ENCODE measurements around the gene ITGB1BP1.

ITGB1BP1 gene

DNA sequence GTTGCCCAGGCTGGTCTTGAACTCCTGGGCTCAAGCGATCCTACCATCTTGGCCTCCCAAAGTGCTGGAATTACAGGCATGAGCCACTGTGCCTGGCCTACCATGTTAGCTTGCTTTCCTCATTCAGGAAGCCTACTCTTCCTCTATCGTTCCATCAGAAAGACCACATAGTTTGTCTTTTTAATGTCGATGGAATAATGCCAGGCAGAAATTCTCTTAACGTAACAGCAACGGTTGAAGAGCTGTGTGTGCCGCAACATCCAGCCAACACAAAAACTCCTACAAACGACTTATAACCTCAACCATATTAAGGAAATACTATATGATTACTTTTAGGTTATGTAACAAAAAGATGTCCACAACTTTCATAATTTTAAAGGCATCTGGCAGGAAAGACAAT is 10.5 kb downstream of the ITGB1BP1 start:
- Histone ChIP-seq H3K27ac (ENCODE audit: low read depth, low read length) (no peak overlapping the region), H3K4me1 (ENCODE audit: insufficient read depth, low read length) (no peaks in the 10 kb centered on the region), H3K9me3 (ENCODE audit: insufficient read depth, low read depth, low read length) (no peaks in the 10 kb centered on the region), H3K27me3 (ENCODE audit: insufficient read depth, low read length) (no peaks in the 10 kb centered on the region), H3K36me3 (ENCODE audit: insufficient read depth, low read length) (peaks cover 17% of the 10 kb centered on the region), H3K9ac (ENCODE audit: low read depth, low read length) (no peak overlapping the region), H3K4me3 (ENCODE audit: low read length) (no peak overlapping the region)
- 98% methylated on average over 6 of the region's 7 CpGs for WGBS

DNA sequence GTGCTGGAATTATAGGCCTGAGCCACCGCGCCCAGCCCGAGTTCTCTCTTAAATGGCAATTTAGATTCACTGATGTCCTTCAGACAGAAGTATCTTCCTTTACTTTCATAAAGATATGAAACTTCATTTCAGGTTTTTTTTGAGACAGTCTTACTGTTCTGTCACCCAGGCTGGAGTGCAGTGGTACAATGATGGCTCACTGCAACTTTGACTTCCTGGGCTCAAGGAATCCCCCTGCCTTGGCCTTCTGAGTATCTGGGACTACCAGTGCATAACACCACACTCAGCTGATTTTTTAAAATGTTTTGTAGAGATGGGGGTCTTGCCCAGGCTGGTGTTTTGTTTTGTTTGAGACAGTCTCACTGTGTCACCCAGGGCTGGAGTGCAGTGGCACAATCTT is 13.2 kb downstream of the ITGB1BP1 start:
- peaks cover 25% of the 10 kb centered on the region for H3K36me3 ChIP-seq (ENCODE audit: insufficient read depth, low read length)
- H3K27me3 ChIP-seq (ENCODE audit: insufficient read depth, low read length): no peaks in the 10 kb centered on the region
- H3K27ac ChIP-seq (ENCODE audit: low read depth, low read length): no peak overlapping the region
- H3K4me3 ChIP-seq (ENCODE audit: low read length): no peak overlapping the region
- H3K9ac ChIP-seq (ENCODE audit: low read depth, low read length): no peak overlapping the region
- no peaks in the 10 kb centered on the region for H3K4me1 ChIP-seq (ENCODE audit: insufficient read depth, low read length)
- WGBS: 98% methylated on average over 3 of the region's 3 CpGs
- no peaks in the 10 kb centered on the region for H3K9me3 ChIP-seq (ENCODE audit: insufficient read depth, low read depth, low read length)

DNA sequence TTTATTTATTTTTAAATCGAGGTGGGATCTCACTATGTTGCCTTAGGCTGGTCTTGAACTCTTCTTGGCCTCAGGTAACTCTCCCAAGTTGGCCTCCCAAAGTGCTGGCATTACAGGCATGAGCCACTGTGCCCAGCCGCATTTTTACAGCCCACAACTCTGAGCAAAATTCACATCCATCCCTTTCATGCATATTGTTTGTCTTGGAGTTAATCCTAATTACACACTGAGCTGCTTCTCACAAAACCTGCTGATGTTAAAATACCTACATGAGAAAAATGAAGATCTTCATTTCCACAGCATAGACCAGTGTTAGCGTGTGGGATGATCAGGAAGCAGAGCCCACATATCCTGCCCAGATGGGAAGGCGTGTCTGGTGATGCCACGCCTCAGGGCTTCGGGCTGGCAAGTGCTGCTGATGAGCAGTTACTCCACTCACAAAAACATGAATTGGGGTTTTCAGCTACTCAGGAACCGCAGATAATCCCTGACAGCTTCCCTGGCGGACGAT is 14.6 kb downstream of the ITGB1BP1 start:
- no peaks in the 10 kb centered on the region for H3K4me1 ChIP-seq (ENCODE audit: insufficient read depth, low read length)
- H3K27me3 ChIP-seq (ENCODE audit: insufficient read depth, low read length): no peaks in the 10 kb centered on the region
- peaks cover 30% of the 10 kb centered on the region for H3K36me3 ChIP-seq (ENCODE audit: insufficient read depth, low read length)
- H3K4me3 ChIP-seq (ENCODE audit: low read length): no peak overlapping the region
- H3K9me3 ChIP-seq (ENCODE audit: insufficient read depth, low read depth, low read length): no peaks in the 10 kb centered on the region
- WGBS: 97% methylated on average over 9 of the region's 9 CpGs
- H3K27ac ChIP-seq (ENCODE audit: low read depth, low read length): no peak overlapping the region
- no peak overlapping the region for H3K9ac ChIP-seq (ENCODE audit: low read depth, low read length)

DNA sequence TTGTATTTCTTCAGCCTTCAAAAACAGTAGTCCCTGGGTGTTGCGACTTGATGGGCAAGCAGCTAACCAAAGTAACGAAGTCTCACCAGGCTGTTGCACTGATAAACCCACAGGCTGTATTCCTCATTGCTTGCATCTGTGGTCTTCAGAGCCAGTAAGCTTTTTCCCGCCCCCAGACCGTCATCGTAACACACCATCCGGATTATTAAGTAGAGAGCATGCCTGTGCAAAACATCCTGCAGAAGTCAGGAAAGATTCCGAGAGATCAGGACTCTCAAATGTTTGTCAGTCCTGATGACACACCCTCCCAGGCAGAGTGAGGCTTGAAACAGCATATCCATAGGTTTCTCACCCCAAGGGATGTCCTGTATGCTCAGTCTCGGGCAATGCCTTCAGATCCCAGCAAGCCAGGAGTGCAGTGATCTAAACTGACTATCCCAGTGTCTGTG is 15.9 kb downstream of the ITGB1BP1 start:
- Histone ChIP-seq H3K9me3 (ENCODE audit: insufficient read depth, low read depth, low read length) (no peaks in the 10 kb centered on the region), H3K27ac (ENCODE audit: low read depth, low read length) (no peak overlapping the region), H3K36me3 (ENCODE audit: insufficient read depth, low read length) (peaks cover 42% of the 10 kb centered on the region), H3K9ac (ENCODE audit: low read depth, low read length) (no peak overlapping the region), H3K27me3 (ENCODE audit: insufficient read depth, low read length) (no peaks in the 10 kb centered on the region), H3K4me1 (ENCODE audit: insufficient read depth, low read length) (no peaks in the 10 kb centered on the region), H3K4me3 (ENCODE audit: low read length) (no peak overlapping the region)
- WGBS: 93% methylated on average over 8 of the region's 8 CpGs

DNA sequence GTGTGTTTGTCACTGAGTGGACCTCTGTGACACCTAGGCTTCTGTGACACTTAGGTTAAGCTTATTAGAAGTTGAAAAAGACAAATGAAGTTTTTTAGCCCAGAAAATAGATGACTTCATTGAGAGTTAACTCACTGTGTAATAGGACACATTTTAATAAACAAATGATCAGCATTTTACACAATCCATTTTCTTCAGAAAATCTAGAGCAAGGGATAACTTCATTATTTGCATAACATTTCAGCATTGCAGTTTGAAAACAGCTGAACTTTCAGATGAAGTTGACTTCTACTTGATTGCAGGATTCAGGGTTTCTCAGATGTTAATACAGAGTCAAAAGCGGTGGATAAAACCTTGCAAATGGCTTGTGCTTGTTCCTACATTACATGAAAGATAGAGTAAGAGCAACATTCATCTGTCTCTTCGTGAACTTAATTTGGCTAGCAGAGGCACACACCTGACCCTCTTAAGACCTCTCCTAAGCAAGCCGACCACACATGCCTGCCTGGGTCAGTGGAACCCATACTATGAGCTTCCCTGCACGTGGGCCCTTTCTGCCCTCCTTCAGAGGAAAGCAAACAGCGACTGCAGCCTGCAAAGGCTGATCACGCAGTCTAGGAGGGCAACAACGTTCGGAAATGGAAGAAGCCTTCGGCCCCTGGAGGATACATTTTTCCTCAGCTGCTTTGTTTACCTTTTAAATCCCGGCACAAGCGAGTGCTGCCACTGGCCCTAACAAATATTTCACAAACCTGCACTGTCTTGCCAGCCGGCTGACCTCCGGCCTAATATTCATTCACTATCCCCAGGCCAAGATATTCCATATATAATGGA is 16.6 kb downstream of the ITGB1BP1 start:
- peaks cover 37% of the 10 kb centered on the region for H3K36me3 ChIP-seq (ENCODE audit: insufficient read depth, low read length)
- no peaks in the 10 kb centered on the region for H3K27me3 ChIP-seq (ENCODE audit: insufficient read depth, low read length)
- H3K4me1 ChIP-seq (ENCODE audit: insufficient read depth, low read length): no peaks in the 10 kb centered on the region
- no peaks in the 10 kb centered on the region for H3K9me3 ChIP-seq (ENCODE audit: insufficient read depth, low read depth, low read length)
- no peak overlapping the region for H3K4me3 ChIP-seq (ENCODE audit: low read length)
- WGBS: 86% methylated on average over 13 of the region's 13 CpGs
- no peak overlapping the region for H3K27ac ChIP-seq (ENCODE audit: low read depth, low read length)
- no peak overlapping the region for H3K9ac ChIP-seq (ENCODE audit: low read depth, low read length)

DNA sequence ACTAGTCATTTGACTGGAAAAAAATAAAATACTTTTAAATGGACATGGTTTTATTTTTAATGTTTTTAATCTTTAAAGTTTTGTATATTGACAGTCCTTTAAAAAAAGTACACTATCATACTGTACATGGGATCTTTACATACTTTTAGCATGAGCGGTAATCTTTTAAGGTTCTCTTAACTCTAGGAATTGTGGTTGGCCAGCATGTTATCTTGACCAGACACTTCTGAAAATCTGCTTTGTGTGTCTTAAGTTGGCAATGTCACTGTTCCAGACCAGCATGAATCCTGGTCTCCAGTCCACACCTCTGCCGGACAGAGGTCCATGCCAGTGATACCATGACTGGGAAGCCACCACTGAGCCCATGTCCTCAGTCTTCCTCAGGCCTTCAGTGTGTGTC is 17.7 kb downstream of the ITGB1BP1 start:
- Histone ChIP-seq H3K4me1 (ENCODE audit: insufficient read depth, low read length) (0 out of 2 replicates have a peak, but pooled peaks cover 2% of the 10 kb centered on the region), H3K27ac (ENCODE audit: low read depth, low read length) (no peak overlapping the region), H3K4me3 (ENCODE audit: low read length) (no peak overlapping the region), H3K27me3 (ENCODE audit: insufficient read depth, low read length) (no peaks in the 10 kb centered on the region), H3K9ac (ENCODE audit: low read depth, low read length) (no peak overlapping the region), H3K9me3 (ENCODE audit: insufficient read depth, low read depth, low read length) (no peaks in the 10 kb centered on the region), H3K36me3 (ENCODE audit: insufficient read depth, low read length) (peaks cover 29% of the 10 kb centered on the region)
- WGBS: 97% methylated on average over 2 of the region's 2 CpGs

DNA sequence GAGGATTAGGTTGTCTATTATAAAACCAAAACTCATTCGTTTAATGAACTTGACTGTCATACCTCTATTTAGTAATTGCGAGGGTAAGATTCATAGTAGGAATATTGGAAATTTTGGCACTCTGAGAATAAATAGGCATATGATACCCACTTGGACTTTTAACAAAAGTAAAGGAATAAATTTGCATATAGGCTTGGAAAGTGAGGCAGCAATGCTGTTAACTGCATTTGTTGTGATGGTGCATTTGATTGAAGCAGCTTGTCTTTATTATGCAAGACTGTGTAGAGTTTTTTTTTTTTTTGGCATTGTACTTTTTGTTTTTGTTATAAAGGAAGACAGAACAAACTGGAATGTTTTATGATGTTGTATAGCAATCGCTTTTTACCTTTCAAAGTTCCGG is 18.9 kb downstream of the ITGB1BP1 start:
- H3K4me1 ChIP-seq (ENCODE audit: insufficient read depth, low read length): 0 out of 2 replicates have a peak, but pooled peaks cover 4% of the 10 kb centered on the region
- 92% methylated on average over 4 of the region's 4 CpGs for WGBS
- no peak overlapping the region for H3K27ac ChIP-seq (ENCODE audit: low read depth, low read length)
- H3K27me3 ChIP-seq (ENCODE audit: insufficient read depth, low read length): no peaks in the 10 kb centered on the region
- peaks cover 28% of the 10 kb centered on the region for H3K36me3 ChIP-seq (ENCODE audit: insufficient read depth, low read length)
- no peak overlapping the region for H3K4me3 ChIP-seq (ENCODE audit: low read length)
- H3K9me3 ChIP-seq (ENCODE audit: insufficient read depth, low read depth, low read length): no peaks in the 10 kb centered on the region
- H3K9ac ChIP-seq (ENCODE audit: low read depth, low read length): no peak overlapping the region

DNA sequence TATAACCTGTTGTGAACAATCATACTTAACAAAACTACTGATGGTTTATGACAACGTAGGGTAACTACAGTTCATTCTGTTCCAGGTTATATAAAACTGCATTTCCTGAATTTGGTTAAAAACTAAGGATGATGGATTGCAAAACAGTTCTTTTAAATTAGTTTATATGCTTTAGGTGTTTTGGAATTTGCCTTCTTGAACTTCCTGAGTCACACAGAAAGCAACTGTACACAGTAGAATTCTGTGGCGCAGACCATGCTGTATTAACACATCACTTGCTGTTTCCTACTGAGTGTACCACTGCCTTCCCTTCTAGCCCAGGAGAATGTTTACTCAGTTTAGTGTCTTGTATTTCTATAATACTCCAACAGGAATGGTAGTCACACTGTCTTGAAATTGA is 19.4 kb downstream of the ITGB1BP1 start:
- H3K27ac ChIP-seq (ENCODE audit: low read depth, low read length): no peak overlapping the region
- no peaks in the 10 kb centered on the region for H3K9me3 ChIP-seq (ENCODE audit: insufficient read depth, low read depth, low read length)
- H3K27me3 ChIP-seq (ENCODE audit: insufficient read depth, low read length): no peaks in the 10 kb centered on the region
- 0 out of 2 replicates have a peak, but pooled peaks cover 4% of the 10 kb centered on the region for H3K4me1 ChIP-seq (ENCODE audit: insufficient read depth, low read length)
- peaks cover 28% of the 10 kb centered on the region for H3K36me3 ChIP-seq (ENCODE audit: insufficient read depth, low read length)
- WGBS: 96% methylated on average over 2 of the region's 2 CpGs
- no peak overlapping the region for H3K9ac ChIP-seq (ENCODE audit: low read depth, low read length)
- no peak overlapping the region for H3K4me3 ChIP-seq (ENCODE audit: low read length)

DNA sequence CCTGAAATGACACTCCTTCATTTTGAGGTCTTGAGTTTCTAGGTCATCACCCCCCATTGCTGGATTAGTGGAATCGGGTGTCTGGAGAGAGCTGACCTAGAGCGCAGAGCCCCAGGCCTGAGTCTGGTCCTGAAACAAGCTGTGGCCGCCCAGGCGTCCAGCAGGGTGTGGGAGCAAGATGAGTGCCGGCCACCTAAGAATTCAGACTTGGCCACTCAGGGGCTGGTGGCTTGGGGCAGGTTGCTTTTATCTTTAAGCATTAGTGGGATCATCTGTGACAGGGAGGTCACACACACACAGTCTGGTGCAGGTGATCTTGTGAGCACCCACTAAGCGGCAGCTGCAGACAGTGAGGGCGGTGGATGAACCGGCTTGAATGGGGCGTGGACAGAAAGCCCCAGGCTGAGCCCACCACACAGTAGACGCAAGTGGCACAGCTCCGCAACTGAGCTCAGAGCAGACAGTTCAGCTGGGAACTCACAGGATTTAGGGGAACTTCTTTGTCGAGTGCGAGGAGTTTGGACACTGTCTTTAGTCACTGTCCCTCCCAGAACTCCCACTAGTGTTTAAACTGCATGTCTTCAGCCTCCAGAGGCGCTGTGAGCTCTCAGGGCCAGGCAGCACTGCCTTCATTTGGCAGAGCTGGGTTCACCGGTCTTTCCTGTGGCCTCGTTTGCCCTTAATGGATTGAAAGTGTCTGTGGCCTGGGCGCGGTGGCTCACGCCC is 21.5 kb downstream of the ITGB1BP1 start:
- 94% methylated on average over 19 of the region's 19 CpGs for WGBS

DNA sequence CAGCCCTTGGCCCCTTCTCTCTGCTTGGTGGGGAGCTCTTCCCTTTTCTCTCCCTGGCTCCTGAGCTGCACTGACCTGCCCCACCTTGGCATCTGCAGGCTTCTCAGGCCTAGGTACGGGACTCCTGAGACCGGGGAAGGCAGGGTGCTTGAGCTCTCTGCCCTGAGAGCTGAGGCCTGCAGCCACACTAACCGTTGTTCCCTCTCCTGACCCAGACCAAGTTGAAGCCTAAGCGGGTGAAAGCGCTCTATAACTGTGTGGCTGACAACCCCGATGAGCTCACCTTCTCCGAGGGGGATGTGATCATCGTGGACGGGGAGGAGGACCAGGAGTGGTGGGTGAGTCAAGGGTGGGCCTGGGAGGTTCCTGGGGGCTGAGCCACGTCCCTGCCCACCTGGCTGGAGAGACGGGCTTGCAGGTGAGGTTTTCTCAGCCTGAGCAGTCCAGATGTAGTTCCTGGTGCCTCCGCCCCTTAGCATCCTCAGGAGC is 22.2 kb downstream of the ITGB1BP1 start:
- Histone ChIP-seq H3K27me3 (ENCODE audit: insufficient read depth, low read length) (no peaks in the 10 kb centered on the region), H3K4me1 (ENCODE audit: insufficient read depth, low read length) (0 out of 2 replicates have a peak, but pooled peaks cover 4% of the 10 kb centered on the region), H3K4me3 (ENCODE audit: low read length) (no peak overlapping the region), H3K9ac (ENCODE audit: low read depth, low read length) (no peak overlapping the region), H3K9me3 (ENCODE audit: insufficient read depth, low read depth, low read length) (no peaks in the 10 kb centered on the region), H3K36me3 (ENCODE audit: insufficient read depth, low read length) (peaks cover 20% of the 10 kb centered on the region), H3K27ac (ENCODE audit: low read depth, low read length) (no peak overlapping the region)
- 91% methylated on average over 12 of the region's 12 CpGs for WGBS

More for the DNA sequence above, 21.5 kb downstream of the ITGB1BP1 start:
- Histone ChIP-seq H3K9me3 (ENCODE audit: insufficient read depth, low read depth, low read length) (no peaks in the 10 kb centered on the region), H3K36me3 (ENCODE audit: insufficient read depth, low read length) (peaks cover 24% of the 10 kb centered on the region), H3K4me1 (ENCODE audit: insufficient read depth, low read length) (0 out of 2 replicates have a peak, but pooled peaks cover 4% of the 10 kb centered on the region), H3K9ac (ENCODE audit: low read depth, low read length) (no peak overlapping the region), H3K27ac (ENCODE audit: low read depth, low read length) (no peak overlapping the region), H3K27me3 (ENCODE audit: insufficient read depth, low read length) (no peaks in the 10 kb centered on the region), H3K4me3 (ENCODE audit: low read length) (no peak overlapping the region)
